H1 (cell line): ENCODE results near the gene PSMA5. TPM values are rescaled to one million over a fixed set of nuclear protein-coding genes. Genes with fewer than 3 reads are reported as not detected.
"Not testable (repeated sequence)": the region's sequence is repeated elsewhere in the genome, so short reads cannot be mapped to it uniquely, and the experiment has no call there.

Experiments
- CTCF ChIA-PET: fragments of 300-600 bp; sonication (Branson Sonifier 250); formaldehyde crosslinking; loops from one replicate; lab custom pipeline; 2021; ENCODE audit not compliant: partially characterized antibody; lab: Charles Lee
- POLR2A ChIA-PET: fragments of 300-600 bp; sonication (Branson Sonifier 250); formaldehyde crosslinking; loops from one replicate; lab custom pipeline; 2021; ENCODE audit warnings: inconsistent platforms; ENCODE audit not compliant: partially characterized antibody; lab: Charles Lee
- DNase-seq, 2 experiments: peaks; one replicate each; pipeline versions ENCODE4 v3.0.0 to v3.0.0-alpha.2; 2010 to 2022; ENCODE audit warnings: low spot score in 2 of 2, low read depth in 1 of 2, mixed read lengths in 1 of 2
- FAIRE-seq: peaks from 2 replicates; lab custom pipeline; 2011; peaks lifted over from hg19 to GRCh38; lab: Jason Lieb, UNC
- H2AFZ ChIP-seq: 2 replicates; pipeline ENCODE4 v1.8.1; 2012; ENCODE audit warnings: low read length, inconsistent platforms
- H2AK5ac ChIP-seq: 2 replicates; pipeline ENCODE4 v1.6.1; 2013; ENCODE audit warnings: low read depth, low read length
- H2BK120ac ChIP-seq: replicated peaks from 2 replicates; pipeline ENCODE3; 2013; ENCODE audit warnings: low read depth, low read length, inconsistent platforms
- H2BK12ac ChIP-seq: 2 replicates; pipeline ENCODE4 v1.6.1; 2013; ENCODE audit warnings: low read depth, low read length
- H2BK15ac ChIP-seq: 2 replicates; pipeline ENCODE4 v1.6.1; 2013; ENCODE audit warnings: low read length
- H2BK20ac ChIP-seq: 2 replicates; pipeline ENCODE4 v1.6.1; 2013; ENCODE audit warnings: low read length
- H2BK5ac ChIP-seq: 2 replicates; pipeline ENCODE4 v1.6.1; 2013; ENCODE audit warnings: low read depth, low read length
- H3K14ac ChIP-seq: 2 replicates; pipeline ENCODE4 v1.6.1; 2013; ENCODE audit warnings: inconsistent platforms; ENCODE audit not compliant: insufficient read length
- H3K18ac ChIP-seq: 2 replicates; pipeline ENCODE4 v1.6.1; 2013; ENCODE audit warnings: low read length; ENCODE audit errors: extremely low read depth
- H3K23ac ChIP-seq: 2 replicates; pipeline ENCODE4 v1.6.1; 2013; ENCODE audit warnings: inconsistent platforms; ENCODE audit not compliant: insufficient read length
- H3K23me2 ChIP-seq: 2 replicates; pipeline ENCODE4 v1.6.1; 2013; ENCODE audit warnings: low read depth, low read length
- H3K27ac ChIP-seq: 2 replicates; pipeline ENCODE4 v1.6.1; 2011; ENCODE audit warnings: low read depth, low read length, inconsistent platforms
- H3K27me3 ChIP-seq, 4 experiments: replicated peaks in 1 of 4; 1 replicate in 1 of 4; 2 replicates in 3 of 4; pipeline versions ENCODE4 v1.6.1 to v1.8.1; 2011 to 2013; ENCODE audit warnings: low read length in 3 of 4, mild to moderate bottlenecking in 3 of 4, inconsistent platforms in 2 of 4, mixed read lengths in 2 of 4, moderate library complexity in 1 of 4; ENCODE audit not compliant: control insufficient read depth in 3 of 4, insufficient read depth in 3 of 4; ENCODE audit errors: extremely low read depth in 1 of 4
- H3K36me3 ChIP-seq, 4 experiments: 2 replicates each; pipeline versions ENCODE4 v1.6.1 to v1.8.1; 2011 to 2013; ENCODE audit warnings: mild to moderate bottlenecking in 4 of 4, low read length in 3 of 4, moderate library complexity in 2 of 4, control low read depth in 1 of 4, inconsistent platforms in 1 of 4; ENCODE audit not compliant: insufficient read depth in 4 of 4, control insufficient read depth in 2 of 4
- H3K4ac ChIP-seq: replicated peaks from 2 replicates; pipeline ENCODE3; 2013; ENCODE audit warnings: low read length, low read depth, mixed read lengths, inconsistent platforms; ENCODE audit not compliant: insufficient read length
- H3K4me1 ChIP-seq, 4 experiments: replicated peaks in 1 of 4; 1 replicate in 1 of 4; 2 replicates in 3 of 4; pipeline versions ENCODE4 v1.6.1 to v1.8.1; 2011 to 2013; ENCODE audit warnings: low read length in 3 of 4, inconsistent platforms in 2 of 4, mixed read lengths in 1 of 4; ENCODE audit not compliant: insufficient read depth in 4 of 4, control insufficient read depth in 3 of 4
- H3K4me2 ChIP-seq, 2 experiments: 2 replicates each; pipeline versions ENCODE4 v1.6.1 to v1.8.1; 2011 to 2013; ENCODE audit warnings: low read depth in 2 of 2, low read length in 2 of 2, control low read depth in 1 of 2, inconsistent platforms in 1 of 2, mild to moderate bottlenecking in 1 of 2; ENCODE audit not compliant: insufficient read depth in 1 of 2
- H3K4me3 ChIP-seq, 4 experiments: fragments of 200-600, 300-600 bp in 1 of 4; sonication (generic), shearing (Covaris generic), sonication (Bioruptor Twin) in 1 of 4; 2 replicates each; pipeline versions ENCODE4 v1.5.1 to v1.8.1; 2011 to 2016; ENCODE audit warnings: low read length in 4 of 4, low read depth in 3 of 4, control low read depth in 2 of 4, inconsistent platforms in 2 of 4, mild to moderate bottlenecking in 2 of 4, mixed read lengths in 1 of 4, moderate library complexity in 1 of 4; ENCODE audit not compliant: insufficient read depth in 2 of 4; ENCODE audit errors: extremely low read depth in 1 of 4
- H3K56ac ChIP-seq: replicated peaks from 2 replicates; pipeline ENCODE3; 2013; ENCODE audit warnings: low read depth, mild to moderate bottlenecking, mixed read lengths, low read length, inconsistent platforms; ENCODE audit not compliant: insufficient read length
- H3K79me1 ChIP-seq: 2 replicates; pipeline ENCODE4 v1.6.1; 2013; ENCODE audit warnings: low read depth, low read length, control low read depth
- H3K79me2 ChIP-seq, 2 experiments: 2 replicates each; pipeline versions ENCODE4 v1.6.1 to v1.8.1; 2012 to 2013; ENCODE audit warnings: low read length in 2 of 2, mild to moderate bottlenecking in 2 of 2, inconsistent platforms in 1 of 2; ENCODE audit not compliant: insufficient read depth in 2 of 2, control insufficient read depth in 1 of 2
- H3K9ac ChIP-seq, 4 experiments: replicated peaks in 1 of 4; 1 replicate in 1 of 4; 2 replicates in 3 of 4; pipeline versions ENCODE4 v1.6.1 to v1.8.1; 2011 to 2013; ENCODE audit warnings: low read depth in 3 of 4, low read length in 3 of 4, control low read depth in 2 of 4, mild to moderate bottlenecking in 2 of 4, moderate library complexity in 2 of 4, inconsistent platforms in 1 of 4; ENCODE audit errors: extremely low read depth in 1 of 4
- H3K9me3 ChIP-seq, 2 experiments: 2 replicates each; pipeline versions ENCODE4 v1.6.1 to v1.8.1; 2012 to 2013; ENCODE audit warnings: mild to moderate bottlenecking in 2 of 2, moderate library complexity in 2 of 2, control low read depth in 1 of 2, inconsistent platforms in 1 of 2, low read depth in 1 of 2, low read length in 1 of 2, mixed read lengths in 1 of 2; ENCODE audit not compliant: insufficient read depth in 2 of 2
- H4K20me1 ChIP-seq, 2 experiments: replicated peaks in 1 of 2; 2 replicates each; pipeline versions ENCODE3 to v1.8.1; 2011 to 2013; ENCODE audit warnings: inconsistent platforms in 2 of 2, low read length in 2 of 2, mild to moderate bottlenecking in 1 of 2; ENCODE audit not compliant: insufficient read depth in 2 of 2, control insufficient read depth in 1 of 2
- H4K5ac ChIP-seq: 2 replicates; pipeline ENCODE4 v1.6.1; 2013; ENCODE audit warnings: low read length, low read depth, mixed read lengths, inconsistent platforms; ENCODE audit not compliant: insufficient read length
- H4K8ac ChIP-seq: 2 replicates; pipeline ENCODE4 v1.8.0; 2013; ENCODE audit warnings: mild to moderate bottlenecking, moderate library complexity, low read length, inconsistent platforms; ENCODE audit not compliant: insufficient read depth; ENCODE audit errors: extremely low read depth
- H4K91ac ChIP-seq: replicated peaks from 2 replicates; pipeline ENCODE3; 2013; ENCODE audit warnings: low read length, mixed read lengths, inconsistent platforms; ENCODE audit not compliant: insufficient read length
- WGBS, 2 experiments: shearing (Covaris generic) in 1 of 2; methylation state at CpG; one replicate each; pipeline versions ENCODE4 v1.1.6 to v1.1.7; 2013 to 2015; ENCODE audit warnings: low lambda C conversion rate in 2 of 2, mixed read lengths in 2 of 2, inconsistent platforms in 1 of 2, low coverage in 1 of 2, missing lambda C conversion rate in 1 of 2; ENCODE audit not compliant: insufficient replicate concordance in 2 of 2, insufficient coverage in 1 of 2, insufficient read length in 1 of 2; ENCODE audit errors: extremely low coverage in 1 of 2, missing lambda C conversion rate in 1 of 2; 5-methylcytosine and 5-hydroxymethylcytosine counted together
- polyA plus RNA-seq, 7 experiments: library from polyadenylated mRNA; depleted of rRNA in 3 of 7; stranded (reverse) in 5 of 7; unstranded in 2 of 7; fragments of >200 nt in 5 of 7; fragments of 200-250 nt in 2 of 7; gene quantifications; 1 replicate in 5 of 7; 2 replicates in 1 of 7; 4 replicates in 1 of 7; pipeline versions ENCODE4 v1.2.1 to v1.2.3, GENCODE V29; 2011 to 2013; ENCODE audit warnings: missing spikeins in 2 of 7, mixed read lengths in 2 of 7
- total RNA-seq: library from RNA; stranded (reverse); fragmentation: NEBNext Ultra II Directional; extraction: Animal tissue kit (Norgen Biotek cat#: 25700); gene quantifications from 2 replicates; pipeline ENCODE4 v1.2.1, GENCODE V29; 2021

PSMA5 gene
- total and polyA plus RNA-seq, 2 of the 8 experiments (the other 6 are each of a cell fraction or from before 2014, with no cell fraction given): 140 to 166 TPM

- not testable (repeated sequence) for H3K9ac ChIP-seq, H4K5ac ChIP-seq, H3K23ac ChIP-seq, H3K27me3 ChIP-seq, H3K36me3 ChIP-seq, DNase-seq, H3K23me2 ChIP-seq, H3K18ac ChIP-seq, H3K27ac ChIP-seq, H3K4me2 ChIP-seq, H3K14ac ChIP-seq, H4K20me1 ChIP-seq, H2BK12ac ChIP-seq, H2AK5ac ChIP-seq, H3K56ac ChIP-seq, H3K4ac ChIP-seq, H2BK20ac ChIP-seq, H3K4me3 ChIP-seq, H2BK15ac ChIP-seq, FAIRE-seq, H4K91ac ChIP-seq, H3K79me1 ChIP-seq, H2BK5ac ChIP-seq, H2BK120ac ChIP-seq, H3K9me3 ChIP-seq, H4K8ac ChIP-seq, H2AFZ ChIP-seq
- ChIA-PET POLR2A (interaction anchor here (0.6 to 2.4 kb wide), 4 partner anchors 9 to 118 kb away, joined by 3 to 13 read pairs (median 3); no protein-coding TSS in a partner anchor), CTCF (interaction anchor here (1.1 kb wide), 1 partner anchor 132 kb away, joined by 3 read pairs; no protein-coding TSS in a partner anchor)
- H3K79me2 ChIP-seq: peaks cover 0 to 65% of the 10 kb centered on the region in 2 experiments; a peak in 3 of 4 replicates
- peaks cover 3 to 10% (median 7%) of the 10 kb centered on the region in 4 experiments; a peak in 6 of 7 replicates for H3K4me1 ChIP-seq
- 79% methylated on average over 8 of the region's 8 CpGs; no CpG with 5 or more reads in 1 of the 2 experiments for WGBS, 2 experiments
Measured at GRCh38 chr1:109395282-109395599, 31.0 kb downstream of the PSMA5 start.
